Stimulated activated CD4-positive, alpha-beta T cell treated with anti-CD3 and anti-CD28 coated beads, Interleukin-4, amount 100 ng/mL, for 1 hour (primary cell): Measurements from ENCODE around the gene SLC22A23.

Source experiments
- DNase-seq: peaks from one replicate; pipeline ENCODE4 v3.0.0-alpha.2; 2020

Gene SLC22A23

GRCh38 chr6:3468585-3468984 is 11.7 kb upstream of the SLC22A23 start:
- no peak for DNase-seq

DNA sequence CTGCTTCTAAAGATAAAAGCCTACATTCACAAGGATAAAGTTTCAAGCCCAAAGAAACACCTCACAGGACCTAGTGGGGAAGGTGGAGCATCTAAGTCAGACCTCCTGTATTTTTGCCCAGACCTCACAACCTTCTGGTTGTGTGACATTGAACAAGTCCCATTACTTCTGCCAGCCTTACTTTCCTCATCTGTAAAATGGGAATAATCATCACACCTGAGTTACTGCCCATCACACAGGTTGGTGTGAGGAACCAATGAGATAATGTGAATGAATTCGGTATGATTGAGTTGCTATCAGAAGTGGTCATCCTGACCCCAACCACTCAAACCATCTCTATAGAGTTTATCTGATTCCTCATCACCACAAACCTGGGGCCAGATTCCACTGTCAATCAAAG is 11.1 kb upstream of the SLC22A23 start:
- no peak for DNase-seq

GRCh38 chr6:3466488-3467219 is 9.8 kb upstream of the SLC22A23 start:
- no peak for DNase-seq

GRCh38 chr6:3460253-3460652 is 3.4 kb upstream of the SLC22A23 start:
- DNase-seq, result no peak

DNA sequence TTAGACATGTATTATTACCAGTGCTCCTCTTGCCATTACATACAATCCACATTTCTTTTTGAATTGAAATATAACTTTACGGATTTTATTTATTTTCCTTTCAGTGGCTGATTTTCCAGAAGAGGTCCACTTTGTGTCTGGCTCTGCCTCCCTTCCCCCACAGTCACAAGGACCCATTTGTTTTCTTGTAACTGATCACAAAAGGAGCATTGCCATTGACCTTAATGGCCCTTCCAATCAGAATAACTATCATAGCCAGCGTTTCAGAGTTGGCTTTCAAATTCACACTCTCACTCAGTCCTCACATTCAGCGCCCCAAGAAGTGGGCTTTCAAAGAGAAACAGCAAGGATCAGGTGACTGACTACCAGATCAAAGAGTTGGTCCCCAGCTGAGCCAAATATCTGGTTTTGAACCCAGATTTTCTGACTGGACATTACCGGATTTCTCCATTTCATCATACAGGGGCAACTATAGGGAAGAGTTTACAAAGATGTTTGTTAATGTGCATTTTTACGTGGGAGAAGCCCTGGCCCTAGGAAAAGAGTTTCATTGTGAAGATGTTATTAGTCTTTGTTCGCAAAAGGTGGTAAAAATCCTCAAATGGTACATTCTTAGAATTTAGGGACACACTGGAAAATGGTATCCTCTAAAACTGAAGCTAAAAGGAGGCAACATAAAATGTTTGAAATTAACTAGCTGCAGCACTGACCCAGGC is 2.0 kb upstream of the SLC22A23 start:
- no peak for DNase-seq

DNA sequence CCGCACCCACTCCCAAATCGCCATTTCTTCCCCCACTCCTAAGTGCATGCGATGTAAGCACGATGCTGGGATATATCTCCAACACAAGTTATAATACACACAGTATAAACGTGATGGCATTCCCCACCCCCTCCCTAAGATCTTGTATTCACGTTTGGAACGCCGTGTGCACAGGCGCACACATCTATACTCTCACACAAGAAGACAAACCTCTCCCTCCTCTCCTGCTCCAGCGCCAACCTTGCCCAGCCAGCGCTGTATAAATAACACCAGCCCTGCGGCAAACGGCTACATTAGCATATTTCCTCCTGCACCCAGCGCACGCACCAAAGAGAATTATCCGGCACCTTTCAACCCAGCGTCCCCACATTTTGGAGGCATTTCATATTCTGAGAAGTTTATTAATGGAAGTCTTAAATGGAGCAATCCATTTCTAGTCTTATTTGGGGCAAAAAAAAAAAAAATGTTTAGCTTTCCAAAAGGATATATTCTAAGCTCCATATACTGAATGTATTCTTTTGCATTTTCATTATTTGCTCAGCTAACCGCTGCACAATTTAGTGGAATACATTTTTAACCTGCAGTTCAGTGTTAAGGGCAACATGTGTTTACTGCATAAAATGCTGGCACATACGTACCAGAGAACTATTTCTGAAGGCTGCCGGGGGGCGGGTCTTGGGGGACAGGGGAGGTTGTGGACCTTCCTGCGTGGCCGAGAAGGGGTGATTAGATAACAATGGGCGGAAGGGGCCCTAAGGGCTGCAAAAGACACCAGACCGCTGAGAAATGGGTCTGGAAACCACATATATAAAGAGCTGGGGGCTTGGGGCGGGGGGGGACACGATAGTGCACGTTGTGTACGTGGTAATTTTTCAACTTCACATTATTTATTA is 1.1 kb upstream of the SLC22A23 start:
- DNase-seq, result peak; percentile 18

GRCh38 chr6:3456395-3456897 is 404 bp downstream of the SLC22A23 start:
- peak; percentile 10 for DNase-seq

DNA sequence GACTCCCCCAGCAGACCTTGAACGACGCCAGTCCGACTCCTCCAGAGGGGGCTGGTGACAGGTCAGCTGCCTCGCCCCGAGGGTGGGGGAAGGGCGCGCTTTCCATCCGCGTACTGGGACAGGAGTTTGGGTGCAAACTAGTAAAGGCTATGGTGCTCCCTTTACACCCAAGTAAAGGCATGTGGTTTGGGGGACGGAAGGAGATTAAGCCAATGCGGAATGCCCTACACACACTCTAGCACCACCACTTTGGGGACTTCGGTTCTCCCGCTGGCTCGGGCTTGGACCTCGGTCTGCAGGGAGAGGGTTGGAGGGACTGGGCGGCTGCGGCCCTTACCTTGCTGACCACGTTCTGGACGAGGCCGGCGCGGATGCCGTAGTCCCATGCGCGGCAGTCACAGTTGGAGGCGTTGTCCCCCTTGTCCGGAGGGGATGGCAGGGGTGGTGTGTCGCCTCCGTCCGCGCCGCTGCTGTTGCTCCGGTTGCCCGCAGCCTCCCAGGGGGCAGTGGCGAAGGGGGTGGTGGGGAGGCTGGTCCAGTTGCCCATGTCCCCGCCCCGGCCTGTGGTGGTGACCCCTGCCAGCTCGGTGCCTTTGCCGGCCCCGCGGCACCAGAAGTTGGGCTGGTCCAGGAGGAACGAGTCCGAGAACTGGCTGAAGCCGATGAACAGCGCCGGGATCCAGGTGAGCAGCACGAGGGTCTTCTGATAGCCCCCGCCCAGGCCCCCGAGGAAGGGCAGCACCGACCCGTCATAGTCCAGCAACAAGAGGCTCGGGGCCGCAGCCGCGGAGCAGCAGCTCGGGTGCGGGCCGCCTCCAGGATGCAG is 1.1 kb downstream of the SLC22A23 start:
- DNase-seq, result peak; percentile 23

DNA sequence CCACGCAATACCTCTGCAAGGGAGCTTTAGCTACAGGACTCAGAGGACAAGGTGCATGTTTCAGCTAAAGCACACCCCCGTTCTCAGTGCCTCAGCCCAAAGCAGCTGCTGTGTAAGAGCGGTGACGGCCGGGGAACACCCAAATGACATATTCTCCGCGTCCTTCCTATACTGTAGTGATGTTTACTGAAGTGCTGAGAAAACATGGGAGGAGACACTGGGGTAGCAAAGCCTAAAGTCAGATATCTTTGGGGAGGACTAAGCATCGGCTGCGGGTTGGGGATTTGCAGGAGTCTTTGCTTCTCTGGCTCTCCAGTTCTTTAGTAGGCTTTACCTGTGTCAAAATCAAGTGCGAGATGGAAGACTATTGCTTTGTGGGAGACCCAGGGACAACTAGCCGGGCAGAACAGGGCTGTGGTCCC is 1.7 kb downstream of the SLC22A23 start:
- peak; percentile 50 for DNase-seq

DNA sequence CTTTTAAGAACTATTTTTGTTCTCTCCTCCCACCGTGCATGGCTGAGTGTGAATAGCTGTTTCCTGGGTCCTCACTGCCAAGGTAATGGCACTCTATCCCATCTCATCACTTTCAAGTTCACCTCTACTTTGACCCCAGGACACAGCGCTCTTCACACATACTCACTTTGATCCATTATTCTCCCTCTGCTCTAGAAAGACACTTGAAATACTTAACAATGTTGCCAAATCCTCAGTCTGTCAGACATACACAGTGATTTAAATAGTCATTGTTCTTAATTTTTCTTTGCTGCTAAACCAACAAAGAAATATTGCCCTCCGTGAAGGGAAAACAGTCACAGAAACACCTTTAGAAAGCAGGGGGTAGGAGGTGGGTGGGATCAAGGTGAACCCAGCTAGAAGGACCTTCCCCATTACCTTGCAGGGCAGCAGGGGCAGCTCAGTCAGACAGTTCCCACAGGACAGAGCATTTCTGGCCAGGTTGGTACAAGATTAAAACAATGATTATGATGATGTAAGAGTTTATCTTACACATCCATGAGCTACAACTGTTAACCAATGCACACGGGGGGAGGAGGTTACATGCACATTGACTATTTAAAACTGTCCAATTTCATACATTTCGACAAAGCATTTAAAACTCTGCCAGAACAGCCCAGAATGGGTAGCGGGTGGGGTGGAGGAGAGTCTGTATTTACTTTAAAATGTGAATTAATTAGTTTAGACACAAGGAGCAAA is 2.4 kb downstream of the SLC22A23 start:
- DNase-seq, result no peak

DNA sequence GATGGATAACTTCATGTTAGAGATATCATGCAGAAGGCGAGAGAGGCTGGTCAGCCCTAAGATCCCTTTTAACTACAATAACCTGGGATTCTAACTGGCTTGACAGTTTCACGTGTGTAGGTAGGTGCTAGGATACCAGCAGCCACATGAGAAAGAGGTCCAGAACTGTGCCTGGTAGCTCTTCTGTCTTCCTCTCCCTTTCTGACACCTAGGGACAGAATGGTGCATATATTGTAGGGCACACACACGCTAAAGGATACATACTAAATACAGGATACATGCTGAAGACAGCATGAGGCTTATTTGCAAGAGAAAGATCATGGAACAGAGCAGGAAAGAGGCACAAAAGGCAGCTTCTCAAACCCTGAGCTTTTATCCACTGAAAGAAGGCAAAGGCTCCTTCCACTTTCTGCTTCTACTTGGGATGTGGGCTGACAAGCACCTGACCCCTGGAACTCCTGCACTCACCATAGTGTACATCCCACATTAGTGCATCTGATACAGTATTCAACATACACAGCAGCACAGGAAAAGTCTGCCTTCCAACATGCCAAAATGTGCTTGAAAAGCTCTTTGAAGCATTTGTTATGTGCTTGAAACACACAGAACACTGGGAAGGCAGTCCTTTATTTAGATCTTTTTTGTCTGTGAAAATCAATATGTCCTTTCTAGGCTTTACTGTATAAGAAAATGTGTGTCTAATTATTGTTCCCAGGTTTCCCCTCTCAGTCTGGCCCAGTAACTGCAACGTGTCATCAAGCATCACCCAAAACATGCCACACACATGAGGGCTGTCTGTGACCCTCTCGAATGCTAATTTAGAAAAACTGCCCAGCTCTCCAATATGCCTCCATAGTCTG is 3.2 kb downstream of the SLC22A23 start:
- DNase-seq, result no peak

- DNase-seq, result no peak
Measured at GRCh38 chr6:3451498-3451897, 5.4 kb downstream of the SLC22A23 start.

- no peak for DNase-seq
Measured at GRCh38 chr6:3450888-3451287, 6.0 kb downstream of the SLC22A23 start.

DNA sequence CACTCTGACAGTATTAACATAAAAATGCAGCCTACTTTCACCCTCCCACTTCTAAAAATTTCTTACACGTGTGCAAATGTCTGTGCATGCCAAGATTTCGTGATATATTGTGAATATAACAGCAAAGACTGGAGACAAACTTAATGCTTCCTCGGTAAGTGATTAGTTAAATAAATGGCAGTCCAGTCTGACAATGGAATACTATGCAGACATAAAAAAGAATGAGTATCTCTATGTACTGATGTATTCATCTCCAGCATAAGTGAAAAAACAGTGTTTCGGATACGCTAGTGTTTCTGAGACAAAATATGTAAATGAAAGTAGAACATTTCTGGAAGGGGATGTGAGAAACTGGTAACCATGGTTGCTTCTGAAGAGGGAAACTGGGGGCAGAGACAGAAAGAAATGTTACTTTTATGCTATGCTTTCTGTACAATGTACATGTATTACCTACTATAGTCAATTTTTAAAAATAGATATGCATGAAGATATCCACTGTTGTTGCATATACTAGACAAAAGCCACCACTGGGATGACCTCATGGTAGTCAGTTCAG is 7.0 kb downstream of the SLC22A23 start:
- DNase-seq, result no peak

- DNase-seq, result no peak
Measured at GRCh38 chr6:3449321-3449720, 7.5 kb downstream of the SLC22A23 start.

DNA sequence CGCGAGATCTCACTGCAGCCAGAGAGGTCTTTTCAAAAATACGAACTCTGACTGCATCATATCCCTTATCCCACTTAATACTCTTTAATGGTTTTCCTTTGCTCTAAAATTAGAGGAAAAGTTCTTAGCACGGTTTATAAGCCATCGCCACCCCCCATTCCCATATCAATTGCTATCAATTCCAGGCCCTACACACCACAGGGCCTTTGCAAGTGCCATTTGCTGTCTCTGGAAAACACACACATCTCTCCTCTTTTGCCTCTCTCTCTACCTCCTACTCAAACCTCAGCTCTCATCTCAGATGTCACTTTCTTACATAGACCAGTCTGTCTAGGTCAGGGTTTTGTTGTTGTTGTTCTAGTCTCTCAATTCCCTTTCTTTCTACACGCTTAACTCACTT is 9.8 kb downstream of the SLC22A23 start:
- DNase-seq, result no peak

- no peak for DNase-seq
Measured at GRCh38 chr6:3446184-3446583, 10.7 kb downstream of the SLC22A23 start.

DNA sequence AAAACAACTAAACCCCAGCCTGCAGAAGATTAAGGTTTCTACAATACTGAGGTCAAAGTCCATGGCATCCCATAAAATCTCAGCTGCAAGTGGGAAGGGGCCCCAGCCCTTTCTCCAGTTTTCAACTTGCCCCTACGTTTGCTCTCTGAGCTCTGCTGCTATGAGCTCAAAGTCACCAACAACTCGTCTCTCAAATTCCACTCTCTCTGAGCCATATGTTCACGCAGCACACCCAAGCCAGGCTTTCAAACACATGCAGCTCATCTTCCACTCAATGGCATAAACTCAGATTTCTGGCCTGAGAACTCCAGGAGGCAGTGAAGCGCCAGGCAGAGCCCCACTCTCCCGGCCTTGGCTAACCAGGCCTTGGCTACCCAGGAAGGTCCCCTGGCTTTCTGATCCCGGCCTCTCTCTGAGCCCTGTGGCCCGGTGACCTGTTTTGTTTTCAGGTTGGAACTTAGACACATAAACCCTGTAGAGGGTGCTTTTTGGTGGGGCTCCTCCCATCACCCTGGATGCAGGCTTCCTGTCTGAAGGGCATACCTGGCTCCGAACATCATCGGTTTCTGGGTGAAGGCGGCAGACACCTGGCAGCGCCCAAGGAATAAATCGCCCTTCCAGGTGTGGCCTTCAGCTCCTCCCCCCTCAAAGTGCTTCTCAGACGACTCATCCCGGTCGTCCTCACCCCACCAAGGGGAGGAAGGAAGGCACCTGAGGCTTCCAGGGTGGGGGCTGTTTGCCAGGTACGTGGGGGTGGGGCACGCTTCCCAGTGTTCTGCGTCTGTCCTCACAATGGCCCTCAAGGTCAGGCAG is 12.4 kb downstream of the SLC22A23 start:
- DNase-seq, result no peak

DNA sequence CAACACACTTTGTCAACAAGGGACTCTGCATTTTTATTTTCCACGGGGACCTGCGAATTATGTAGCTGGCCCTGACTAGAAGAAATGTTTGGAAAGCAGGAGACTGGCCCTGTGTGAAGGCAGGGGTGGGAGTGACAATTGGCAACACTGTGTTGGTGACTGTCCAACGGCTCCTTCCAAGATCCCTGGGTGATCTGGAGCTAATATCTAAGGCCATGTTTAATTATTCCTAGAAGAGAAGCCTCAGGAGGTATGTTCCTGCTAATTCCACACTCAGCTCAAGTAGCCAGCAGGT is 13.7 kb downstream of the SLC22A23 start:
- DNase-seq, result no peak
